SK-N-SH (cell line): ENCODE results near the gene SPINT2. TPM values are rescaled to one million over a fixed set of nuclear protein-coding genes. Genes with fewer than 3 reads are reported as not detected.

ENCODE experiments used
- CTCF ChIA-PET: fragments of 300-600, 350-600 bp; formaldehyde crosslinking; extraction: SDS; loops from one replicate; lab custom pipeline; 2021; lab: Yijun Ruan, JAX
- POLR2A ChIA-PET: fragments of 350-600 bp; sonication (Branson Sonifier 250); formaldehyde crosslinking; extraction: SDS; loops from one replicate; lab custom pipeline; 2020; ENCODE audit warnings: antibody characterized with exemption, inconsistent platforms; lab: Yijun Ruan, JAX
- DNase-seq: peaks from one replicate; pipeline ENCODE4 v3.0.0; 2012
- H2AFZ ChIP-seq: fragments of 200-600 bp; sonication (generic); 2 replicates; pipeline ENCODE4 v1.8.1; 2016; ENCODE audit warnings: antibody characterized with exemption, mild to moderate bottlenecking, low read depth
- H3F3A ChIP-seq: fragments of 200-600 bp; sonication (generic); replicated peaks from 2 replicates; pipeline ENCODE3; 2016; ENCODE audit warnings: antibody characterized with exemption, mild to moderate bottlenecking; ENCODE audit not compliant: insufficient read depth
- H3K27ac ChIP-seq, 2 experiments: fragments of 200-500 bp in 1 of 2; fragments of 200-600 bp in 1 of 2; sonication (Bioruptor generic) in 1 of 2; sonication (generic), shearing (Covaris generic) in 1 of 2; 2 replicates each; pipeline versions ENCODE4 v1.5.1 to v1.6.1; 2014 to 2016; ENCODE audit warnings: low read depth in 2 of 2, inconsistent platforms in 1 of 2, low read length in 1 of 2, mild to moderate bottlenecking in 1 of 2, mixed read lengths in 1 of 2
- H3K27me3 ChIP-seq: fragments of 200-600 bp; sonication (generic), shearing (Covaris generic); 2 replicates; pipeline ENCODE4 v1.6.1; 2016; ENCODE audit warnings: mixed run types; ENCODE audit not compliant: insufficient read depth
- H3K36me3 ChIP-seq, 2 experiments: fragments of 200-500 bp in 1 of 2; fragments of 200-600 bp in 1 of 2; sonication (Bioruptor generic) in 1 of 2; sonication (generic) in 1 of 2; replicated peaks in 1 of 2; 2 replicates each; pipeline versions ENCODE3 to v1.5.1; 2014 to 2016; ENCODE audit warnings: low read length in 1 of 2, mild to moderate bottlenecking in 1 of 2; ENCODE audit not compliant: insufficient read depth in 2 of 2, control insufficient read depth in 1 of 2
- H3K4me1 ChIP-seq, 2 experiments: fragments of 200-500 bp in 1 of 2; fragments of 200-600 bp in 1 of 2; sonication (Bioruptor generic) in 1 of 2; sonication (generic), shearing (Covaris generic) in 1 of 2; 2 replicates each; pipeline versions ENCODE4 v1.5.1 to v1.6.1; 2014 to 2016; ENCODE audit warnings: low read depth in 1 of 2, low read length in 1 of 2, mixed run types in 1 of 2; ENCODE audit not compliant: insufficient read depth in 2 of 2, control insufficient read depth in 1 of 2
- H3K4me2 ChIP-seq: fragments of 200-600 bp; sonication (generic), shearing (Covaris generic); 2 replicates; pipeline ENCODE4 v1.6.1; 2017; ENCODE audit warnings: mixed run types
- H3K4me3 ChIP-seq, 2 experiments: fragments of 200-500 bp in 1 of 2; fragments of 200-600 bp in 1 of 2; sonication (Bioruptor generic) in 1 of 2; sonication (generic), shearing (Covaris generic) in 1 of 2; 2 replicates each; pipeline versions ENCODE4 v1.5.1 to v1.8.1; 2014 to 2016; ENCODE audit warnings: low read depth in 2 of 2, inconsistent platforms in 1 of 2, low read length in 1 of 2, mild to moderate bottlenecking in 1 of 2, mixed read lengths in 1 of 2, moderate library complexity in 1 of 2
- H3K79me2 ChIP-seq: fragments of 200-600 bp; sonication (generic); 2 replicates; pipeline ENCODE4 v1.8.1; 2017; ENCODE audit warnings: mild to moderate bottlenecking; ENCODE audit not compliant: insufficient read depth
- H3K9ac ChIP-seq: fragments of 200-600 bp; sonication (generic); 2 replicates; pipeline ENCODE4 v1.6.1; 2017; ENCODE audit warnings: mixed run types
- H3K9me2 ChIP-seq: fragments of 200-600 bp; sonication (generic); 2 replicates; pipeline ENCODE4 v1.6.1; 2017; ENCODE audit warnings: mixed run types
- H3K9me3 ChIP-seq: fragments of 200-600 bp; sonication (generic); 2 replicates; pipeline ENCODE4 v1.6.1; 2017; ENCODE audit warnings: mixed run types, mild to moderate bottlenecking, moderate library complexity
- H4K20me1 ChIP-seq: fragments of 200-600 bp; sonication (generic); 2 replicates; pipeline ENCODE4 v1.6.1; 2017; ENCODE audit warnings: mild to moderate bottlenecking, mixed run types; ENCODE audit not compliant: insufficient read depth
- CTCF ChIP-seq: fragments of 200-600 bp; sonication (generic); IDR thresholded peaks from 2 replicates; pipeline ENCODE4 v1.6.1; 2017; ENCODE audit warnings: antibody characterized with exemption, mild to moderate bottlenecking, moderate library complexity
- EZH2phosphoT487 ChIP-seq: fragments of 200-600 bp; sonication (generic); IDR thresholded peaks from 2 replicates; pipeline ENCODE4 v1.6.1; 2017; ENCODE audit warnings: low read depth, mixed run types, mild to moderate bottlenecking, antibody characterized with exemption, moderate library complexity, borderline replicate concordance
- FOSL2 ChIP-seq: IDR thresholded peaks from 2 replicates; pipeline ENCODE4 v1.4.0; 2012; ENCODE audit warnings: low read depth, mild to moderate bottlenecking, moderate library complexity, borderline replicate concordance
- FOXJ3 ChIP-seq: sonication (generic); formaldehyde crosslinking; IDR thresholded peaks from 2 replicates; pipeline ENCODE4 v1.5.1; 2020; ENCODE audit warnings: mild to moderate bottlenecking, missing genetic modification reagents
- FOXM1 ChIP-seq: IDR thresholded peaks from 2 replicates; pipeline ENCODE4 v1.4.0; 2012; ENCODE audit warnings: low read depth, mild to moderate bottlenecking
- JUND ChIP-seq: IDR thresholded peaks from 2 replicates; pipeline ENCODE4 v1.4.0; 2012
- MXI1 ChIP-seq: IDR thresholded peaks from 2 replicates; pipeline ENCODE4 v1.6.1; 2012; ENCODE audit warnings: mild to moderate bottlenecking, low read depth, low read length, improper control_type of control experiment
- NFIC ChIP-seq: IDR thresholded peaks from 2 replicates; pipeline ENCODE4 v1.4.0; 2012; ENCODE audit warnings: borderline replicate concordance
- PBX3 ChIP-seq: IDR thresholded peaks from 2 replicates; pipeline ENCODE4; 2012
- POLR2AphosphoS5 ChIP-seq: IDR thresholded peaks from 2 replicates; pipeline ENCODE4 v1.6.1; 2012; ENCODE audit warnings: low read depth, low read length
- RCOR1 ChIP-seq: fragments of 150-350 bp; IDR thresholded peaks from 2 replicates; pipeline ENCODE4 v1.6.1; 2017; ENCODE audit warnings: antibody characterized with exemption, low read length
- RFX5 ChIP-seq: IDR thresholded peaks from 2 replicates; pipeline ENCODE4 v1.6.1; 2012; ENCODE audit warnings: mild to moderate bottlenecking, improper control_type of control experiment, low read length
- RXRA ChIP-seq: IDR thresholded peaks from 2 replicates; pipeline ENCODE4 v1.4.0; 2012; ENCODE audit warnings: low read depth, mild to moderate bottlenecking, borderline replicate concordance
- TAF1 ChIP-seq: IDR thresholded peaks from 2 replicates; pipeline ENCODE4 v1.6.1; 2012; ENCODE audit warnings: low read depth, mild to moderate bottlenecking, low read length, moderate library complexity, borderline replicate concordance
- TCF12 ChIP-seq: IDR thresholded peaks from 2 replicates; pipeline ENCODE4 v1.4.0; 2012
- TEAD4 ChIP-seq: IDR thresholded peaks from 2 replicates; pipeline ENCODE4 v1.4.0; 2012; ENCODE audit warnings: mild to moderate bottlenecking, borderline replicate concordance; ENCODE audit not compliant: insufficient read depth
- ZBTB33 ChIP-seq: IDR thresholded peaks from 2 replicates; pipeline ENCODE4 v1.4.0; 2012; ENCODE audit warnings: low read depth, borderline replicate concordance
- polyA plus RNA-seq, 3 experiments: library from polyadenylated mRNA; depleted of rRNA; stranded (reverse); fragments of >200 nt; gene quantifications; 2 replicates each; pipeline ENCODE4 v1.2.3, GENCODE V29; 2012
- TF ChIP-seq, protein P1 (sequence below): IDR thresholded peaks from 2 replicates; pipeline ENCODE4 v1.6.1; 2012; ENCODE audit warnings: mild to moderate bottlenecking, low read depth, low read length, moderate library complexity

Gene SPINT2
- polyA plus RNA-seq, 1 of the 3 experiments (the other 2 are of a cell fraction), result 1.0 TPM

GRCh38 chr19:38250428-38250820, 13.9 kb upstream of the SPINT2 start:
- H3K27ac ChIP-seq, result no peak overlapping the region
- CTCF ChIA-PET, result interaction anchor here (0.8 to 4.2 kb wide), 6 partner anchors 16 to 348 kb away, joined by 3 to 24 read pairs (median 6); partner anchors contain the start of gene CATSPERG
- no peak for DNase-seq

More at GRCh38 chr19:38250428-38250820, 13.9 kb upstream of the SPINT2 start:
- POLR2A ChIA-PET, result no interaction called here
- Histone ChIP-seq H4K20me1 (no peaks in the 10 kb centered on the region), H3K4me2 (no peak overlapping the region), H3K9ac (no peak overlapping the region)
- TF ChIP-seq MXI1, result no peak
- no peak for TF ChIP-seq TAF1
- no peak for TF ChIP-seq ZBTB33
- TF ChIP-seq FOSL2, result no peak
- no peak for TF ChIP-seq TCF12
- TF ChIP-seq RXRA, result no peak
- TF ChIP-seq, protein P1, sequence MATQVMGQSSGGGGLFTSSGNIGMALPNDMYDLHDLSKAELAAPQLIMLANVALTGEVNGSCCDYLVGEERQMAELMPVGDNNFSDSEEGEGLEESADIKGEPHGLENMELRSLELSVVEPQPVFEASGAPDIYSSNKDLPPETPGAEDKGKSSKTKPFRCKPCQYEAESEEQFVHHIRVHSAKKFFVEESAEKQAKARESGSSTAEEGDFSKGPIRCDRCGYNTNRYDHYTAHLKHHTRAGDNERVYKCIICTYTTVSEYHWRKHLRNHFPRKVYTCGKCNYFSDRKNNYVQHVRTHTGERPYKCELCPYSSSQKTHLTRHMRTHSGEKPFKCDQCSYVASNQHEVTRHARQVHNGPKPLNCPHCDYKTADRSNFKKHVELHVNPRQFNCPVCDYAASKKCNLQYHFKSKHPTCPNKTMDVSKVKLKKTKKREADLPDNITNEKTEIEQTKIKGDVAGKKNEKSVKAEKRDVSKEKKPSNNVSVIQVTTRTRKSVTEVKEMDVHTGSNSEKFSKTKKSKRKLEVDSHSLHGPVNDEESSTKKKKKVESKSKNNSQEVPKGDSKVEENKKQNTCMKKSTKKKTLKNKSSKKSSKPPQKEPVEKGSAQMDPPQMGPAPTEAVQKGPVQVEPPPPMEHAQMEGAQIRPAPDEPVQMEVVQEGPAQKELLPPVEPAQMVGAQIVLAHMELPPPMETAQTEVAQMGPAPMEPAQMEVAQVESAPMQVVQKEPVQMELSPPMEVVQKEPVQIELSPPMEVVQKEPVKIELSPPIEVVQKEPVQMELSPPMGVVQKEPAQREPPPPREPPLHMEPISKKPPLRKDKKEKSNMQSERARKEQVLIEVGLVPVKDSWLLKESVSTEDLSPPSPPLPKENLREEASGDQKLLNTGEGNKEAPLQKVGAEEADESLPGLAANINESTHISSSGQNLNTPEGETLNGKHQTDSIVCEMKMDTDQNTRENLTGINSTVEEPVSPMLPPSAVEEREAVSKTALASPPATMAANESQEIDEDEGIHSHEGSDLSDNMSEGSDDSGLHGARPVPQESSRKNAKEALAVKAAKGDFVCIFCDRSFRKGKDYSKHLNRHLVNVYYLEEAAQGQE, result no peak
- no peak for TF ChIP-seq FOXJ3 (CRISPR knock-in tag)
- no peak for TF ChIP-seq TEAD4
- TF ChIP-seq FOXM1, result no peak
- TF ChIP-seq EZH2phosphoT487, result no peak
- no peak for TF ChIP-seq JUND
- TF ChIP-seq RFX5, result no peak
- TF ChIP-seq CTCF, result no peak
- no peak for TF ChIP-seq PBX3
- no peak for TF ChIP-seq POLR2AphosphoS5
- TF ChIP-seq NFIC, result no peak
- TF ChIP-seq RCOR1, result no peak
- TF ChIP-seq, all 33 proteins: peak for 0
- H3K4me3 ChIP-seq, result no peak overlapping the region
- H2AFZ ChIP-seq, result no peak overlapping the region
- no peaks in the 10 kb centered on the region for H3K36me3 ChIP-seq
- H3K9me3 ChIP-seq, result no peaks in the 10 kb centered on the region
- peaks cover 0 to 16% of the 10 kb centered on the region in 2 experiments; a peak in 2 of 4 replicates for H3K4me1 ChIP-seq
- no peaks in the 10 kb centered on the region for H3F3A ChIP-seq
- no peaks in the 10 kb centered on the region for H3K27me3 ChIP-seq
- H3K79me2 ChIP-seq, result no peaks in the 10 kb centered on the region
- H3K9me2 ChIP-seq, result no peaks in the 10 kb centered on the region
